ENCODE data around the gene WNT8A. TPM values are rescaled to one million over a fixed set of nuclear protein-coding genes. Genes with fewer than 3 reads are reported as not detected.

The WNT8A gene
- total RNA-seq, 1 donor from 2014 or later = not detected

- Mint-ChIP-seq H3K4me3 (no peak overlapping the region), H3K36me3 (no peaks in the 10 kb centered on the region), H3K27ac (no peak overlapping the region), H3K4me1 (no peaks in the 10 kb centered on the region), H3K27me3 (ENCODE audit: low read depth) (no peaks in the 10 kb centered on the region), H3K9me3 (no peaks in the 10 kb centered on the region)
- TF ChIP-seq CTCF (IDR thresholded peaks at IDR 0.05; ENCODE audit: unreplicated experiment) = no peak
- DNase-seq (ENCODE audit: low spot score in 2 of 2, unreplicated experiment in 2 of 2) = no peak
Measured at GRCh38 chr5:138082033-138082432, 1.8 kb upstream of the WNT8A start.

DNA sequence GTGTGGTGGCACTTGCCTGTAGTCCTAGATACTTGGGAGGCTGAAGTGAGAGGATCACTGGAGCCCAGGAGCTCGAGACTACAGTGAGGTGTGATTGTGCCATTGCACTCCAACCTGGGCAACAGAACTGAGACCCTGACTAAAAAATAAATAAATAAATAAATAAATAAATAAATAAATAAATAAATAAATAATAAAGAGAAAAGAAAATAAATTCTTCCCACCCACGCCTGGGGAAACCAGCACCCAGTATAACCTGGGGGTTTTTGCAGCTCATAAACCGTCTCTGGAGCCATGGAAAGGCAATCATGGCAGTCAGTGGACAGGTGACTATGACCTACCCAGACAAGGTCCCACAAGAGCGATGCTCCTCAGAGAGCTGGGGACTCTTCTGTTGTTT is 7.9 kb downstream of the WNT8A start:
- Mint-ChIP-seq H3K9me3 (no peaks in the 10 kb centered on the region), H3K27ac (no peak overlapping the region), H3K36me3 (no peaks in the 10 kb centered on the region), H3K4me1 (no peaks in the 10 kb centered on the region), H3K27me3 (ENCODE audit: low read depth) (peaks cover 20% of the 10 kb centered on the region), H3K4me3 (no peak overlapping the region)
- no peak for DNase-seq (ENCODE audit: low spot score in 2 of 2, unreplicated experiment in 2 of 2)
- TF ChIP-seq CTCF (IDR thresholded peaks at IDR 0.05; ENCODE audit: unreplicated experiment) = no peak

DNA sequence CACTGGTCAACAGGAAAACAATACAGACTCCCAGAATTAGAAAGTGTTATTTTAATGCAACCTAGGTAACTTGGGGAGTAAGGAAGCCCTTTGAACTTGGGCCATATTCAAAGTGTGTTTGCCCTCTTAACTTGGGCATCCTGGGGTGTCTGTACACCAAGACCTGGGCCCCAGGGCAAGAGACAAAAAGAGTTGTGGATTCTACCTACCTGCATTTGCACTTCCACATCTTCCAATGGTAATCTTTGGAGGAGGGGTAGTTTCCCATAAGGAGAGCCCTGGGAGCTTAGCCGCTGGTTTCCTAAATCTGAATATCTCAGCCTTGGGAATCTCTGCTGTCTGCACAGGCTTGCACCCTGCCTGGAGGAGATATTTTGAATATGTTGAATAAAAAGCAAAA is 8.5 kb downstream of the WNT8A start:
- H3K4me1 Mint-ChIP-seq = no peaks in the 10 kb centered on the region
- no peak overlapping the region for H3K4me3 Mint-ChIP-seq

DNA sequence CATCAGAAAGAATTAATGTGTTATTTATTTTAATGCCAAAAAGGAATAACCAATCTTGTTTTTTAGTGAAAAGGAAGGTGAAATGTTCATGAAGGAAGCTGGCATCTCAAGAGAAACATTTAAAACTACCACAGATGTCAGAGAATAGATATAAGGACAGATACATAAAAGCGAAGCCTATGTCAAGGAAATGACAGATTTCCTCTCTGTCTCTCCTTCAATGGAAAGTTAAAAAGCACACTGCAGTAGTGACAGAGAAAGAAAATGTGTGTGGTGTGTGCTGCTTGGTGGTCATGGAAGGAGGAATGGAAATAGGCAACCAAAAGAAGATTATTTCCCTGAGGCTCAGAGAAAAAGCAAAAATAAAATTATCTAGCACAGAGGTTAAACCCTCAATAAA is 9.2 kb downstream of the WNT8A start:
- H3K36me3 Mint-ChIP-seq = no peaks in the 10 kb centered on the region
- no peaks in the 10 kb centered on the region for H3K4me1 Mint-ChIP-seq
- no peak overlapping the region for H3K4me3 Mint-ChIP-seq
- H3K27me3 Mint-ChIP-seq (ENCODE audit: low read depth) = peaks cover 27% of the 10 kb centered on the region
- no peak for TF ChIP-seq CTCF (IDR thresholded peaks at IDR 0.05; ENCODE audit: unreplicated experiment)
- no peak for DNase-seq (ENCODE audit: low spot score in 2 of 2, unreplicated experiment in 2 of 2)
- H3K9me3 Mint-ChIP-seq = no peaks in the 10 kb centered on the region
- no peak overlapping the region for H3K27ac Mint-ChIP-seq

More for the DNA sequence above, 8.5 kb downstream of the WNT8A start:
- Mint-ChIP-seq H3K9me3 (no peaks in the 10 kb centered on the region), H3K36me3 (no peaks in the 10 kb centered on the region), H3K27ac (no peak overlapping the region), H3K27me3 (ENCODE audit: low read depth) (peaks cover 24% of the 10 kb centered on the region)
- DNase-seq (ENCODE audit: low spot score in 2 of 2, unreplicated experiment in 2 of 2) = no peak
- no peak for TF ChIP-seq CTCF (IDR thresholded peaks at IDR 0.05; ENCODE audit: unreplicated experiment)

GRCh38 chr5:138095100-138095907 is 11.5 kb downstream of the WNT8A start:
- Mint-ChIP-seq H3K4me3 (no peak overlapping the region), H3K27ac (no peak overlapping the region), H3K27me3 (ENCODE audit: low read depth) (peaks cover 34% of the 10 kb centered on the region), H3K9me3 (no peaks in the 10 kb centered on the region), H3K4me1 (no peaks in the 10 kb centered on the region), H3K36me3 (no peaks in the 10 kb centered on the region)
- TF ChIP-seq CTCF (IDR thresholded peaks at IDR 0.05; ENCODE audit: unreplicated experiment) = no peak
- no peak for DNase-seq (ENCODE audit: low spot score in 2 of 2, unreplicated experiment in 2 of 2)
